Measurements from ENCODE around the gene SLC6A19. TPM values are rescaled to one million over a fixed set of nuclear protein-coding genes. Genes with fewer than 3 reads are reported as not detected.

The SLC6A19 gene
- total RNA-seq, 3 donors from 2014 or later: 14.4 to 92.8 (median 29.2) TPM

- Histone ChIP-seq H3K4me3 (no peak overlapping the region), H3K36me3 (ENCODE audit: low read depth) (no peaks in the 10 kb centered on the region), H3K4me1 (ENCODE audit: low read depth) (no peaks in the 10 kb centered on the region), H3K9me3 (no peaks in the 10 kb centered on the region)
- DNase-seq: peak in 1 of 3 donors; percentile 34
- no peak for TF ChIP-seq CTCF (IDR thresholded peaks at IDR 0.05)
- no peak for ATAC-seq
- intact Hi-C loops (cut with DNase I, micrococcal nuclease): no loop called here
These were observed 10.9 kb downstream of the SLC6A19 start for GRCh38 chr5:1212271-1212670.

- Histone ChIP-seq H3K36me3 (ENCODE audit: low read depth) (no peaks in the 10 kb centered on the region), H3K9me3 (no peaks in the 10 kb centered on the region), H3K4me3 (no peak overlapping the region), H3K4me1 (ENCODE audit: low read depth) (no peaks in the 10 kb centered on the region)
- DNase-seq (peak in 1 of 3 donors; percentile 37), ATAC-seq (no peak)
- no peak for TF ChIP-seq CTCF (IDR thresholded peaks at IDR 0.05)
- intact Hi-C loops (cut with DNase I, micrococcal nuclease): no loop called here
These were observed 11.5 kb downstream of the SLC6A19 start for GRCh38 chr5:1212881-1213280.

- no peak for ATAC-seq
- intact Hi-C loops (cut with DNase I, micrococcal nuclease): no loop called here
- no peaks in the 10 kb centered on the region for H3K36me3 ChIP-seq (ENCODE audit: low read depth)
These were observed 12.2 kb downstream of the SLC6A19 start for GRCh38 chr5:1213508-1214162.

GRCh38 chr5:1214163-1214935, 13.0 kb downstream of the SLC6A19 start:
- Histone ChIP-seq H3K9me3 (no peaks in the 10 kb centered on the region), H3K4me1 (ENCODE audit: low read depth) (no peaks in the 10 kb centered on the region), H3K4me3 (no peak overlapping the region), H3K36me3 (ENCODE audit: low read depth) (no peaks in the 10 kb centered on the region)
- intact Hi-C loops (cut with DNase I, micrococcal nuclease): no loop called here
- DNase-seq (peak in 1 of 3 donors; percentile 27), ATAC-seq (no peak)
- no peak for TF ChIP-seq CTCF (IDR thresholded peaks at IDR 0.05)

More at GRCh38 chr5:1213508-1214162, 12.2 kb downstream of the SLC6A19 start:
- no peak overlapping the region for H3K4me3 ChIP-seq
- no peaks in the 10 kb centered on the region for H3K9me3 ChIP-seq
- no peaks in the 10 kb centered on the region for H3K4me1 ChIP-seq (ENCODE audit: low read depth)
- TF ChIP-seq CTCF (IDR thresholded peaks at IDR 0.05): no peak
- DNase-seq: peak in 1 of 3 donors; percentile 42

- DNase-seq: peak in 1 of 3 donors; percentile 24
- ATAC-seq: no peak
These were observed 13.5 kb downstream of the SLC6A19 start for GRCh38 chr5:1214936-1215220.

More at GRCh38 chr5:1214936-1215220, 13.5 kb downstream of the SLC6A19 start:
- no peak overlapping the region for H3K4me3 ChIP-seq
- TF ChIP-seq CTCF (IDR thresholded peaks at IDR 0.05): no peak
- H3K4me1 ChIP-seq (ENCODE audit: low read depth): no peaks in the 10 kb centered on the region
- intact Hi-C loops (cut with DNase I, micrococcal nuclease): no loop called here
- H3K36me3 ChIP-seq (ENCODE audit: low read depth): no peaks in the 10 kb centered on the region
- no peaks in the 10 kb centered on the region for H3K9me3 ChIP-seq
